NCI-H1436 treated with DMSO at 0.1 percent for 48 hours (cell line): ENCODE measurements around the gene EZH2.

Experiments used
- DNase-seq: peaks from one replicate; lab custom pipeline; 2025; lab: John Stamatoyannopoulos, UW

Gene EZH2

DNA sequence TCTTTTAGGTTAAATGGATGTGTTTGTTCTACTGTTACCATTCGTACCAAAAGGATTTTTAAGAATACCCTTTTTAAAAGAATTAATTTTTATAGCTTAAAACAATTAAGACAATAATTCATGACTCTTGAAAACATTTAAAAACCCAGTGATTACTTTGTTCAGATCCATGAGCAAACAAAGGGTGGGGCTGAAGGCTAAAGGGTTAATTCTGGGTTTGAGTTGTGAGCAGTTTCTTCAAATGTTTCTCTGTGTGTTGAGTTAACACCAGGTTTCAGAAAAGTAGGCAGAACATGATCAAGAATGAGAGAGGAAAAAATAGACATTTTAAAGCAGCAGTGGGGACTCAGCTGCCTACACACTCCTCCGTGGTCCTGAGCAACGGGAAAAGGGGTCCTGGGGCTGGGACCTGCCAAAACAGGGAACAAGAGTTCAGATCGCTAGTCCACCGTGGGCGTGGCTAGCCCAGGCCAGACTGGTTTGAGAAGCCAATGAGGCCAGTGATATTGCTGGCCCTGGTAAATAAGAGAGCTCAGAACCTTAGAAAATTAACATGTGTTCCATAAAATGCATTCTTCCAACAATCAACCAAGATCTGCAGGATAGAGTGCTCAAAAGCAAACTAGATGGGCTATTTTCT lies 14.9 kb upstream of the EZH2 start:
- DNase-seq = no peak

DNA sequence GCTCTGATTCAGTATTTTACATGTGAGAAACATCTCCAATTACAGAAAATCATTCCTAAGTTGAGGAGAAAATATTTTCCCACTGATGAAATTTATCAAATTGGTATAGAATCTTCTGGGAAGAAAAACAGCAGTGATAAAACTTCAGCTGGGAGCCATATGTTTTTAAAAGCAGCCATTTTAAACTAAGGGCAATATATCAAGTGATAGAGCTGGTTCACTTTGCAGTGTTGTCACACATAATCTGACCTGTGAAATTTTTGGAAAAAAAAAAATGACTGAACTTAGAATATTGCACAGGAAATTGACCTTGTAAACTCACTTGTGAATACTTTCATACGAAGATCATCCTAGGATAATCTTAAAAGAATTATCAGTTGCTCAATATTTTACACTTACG lies 10.5 kb upstream of the EZH2 start:
- no peak for DNase-seq

DNA sequence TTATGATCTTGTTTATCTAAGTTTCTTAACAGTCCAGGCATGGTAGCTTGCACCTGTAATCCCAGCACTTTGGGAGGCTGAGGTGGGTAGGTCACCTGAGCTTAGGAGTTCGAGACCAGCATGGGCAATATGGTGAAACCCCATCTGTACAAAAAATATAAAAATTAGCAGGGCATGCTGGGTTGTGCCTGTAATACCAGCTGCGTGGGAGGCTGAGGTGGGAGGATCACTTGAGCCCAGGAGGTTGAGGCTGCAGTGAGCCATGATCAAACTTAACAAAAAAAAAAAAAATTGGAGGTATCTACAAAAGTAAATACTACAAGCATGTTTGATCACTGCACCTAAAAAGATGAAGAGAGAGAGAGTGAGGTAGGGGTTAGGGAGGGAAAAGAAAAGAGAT lies 9.0 kb upstream of the EZH2 start:
- no peak for DNase-seq

DNA sequence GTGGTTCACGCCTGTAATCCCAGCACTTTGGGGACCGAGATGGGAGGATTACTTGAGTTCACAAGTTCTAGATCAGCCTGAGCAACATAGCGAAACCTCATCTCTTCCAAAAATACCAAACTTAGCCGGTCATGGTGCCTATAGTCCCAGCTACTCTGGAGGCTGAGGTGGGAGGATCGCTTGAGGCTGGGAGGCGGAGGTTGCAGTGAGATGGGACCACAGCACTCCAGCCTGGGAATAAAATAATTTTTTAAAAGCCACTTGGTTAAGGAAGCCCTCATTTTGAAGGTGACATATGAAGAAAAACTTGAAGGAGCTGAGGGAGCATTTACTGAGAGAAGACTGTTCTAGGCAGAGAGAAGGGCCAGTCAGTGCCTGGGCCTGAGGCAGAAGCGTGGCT lies 4.2 kb upstream of the EZH2 start:
- DNase-seq = no peak

DNA sequence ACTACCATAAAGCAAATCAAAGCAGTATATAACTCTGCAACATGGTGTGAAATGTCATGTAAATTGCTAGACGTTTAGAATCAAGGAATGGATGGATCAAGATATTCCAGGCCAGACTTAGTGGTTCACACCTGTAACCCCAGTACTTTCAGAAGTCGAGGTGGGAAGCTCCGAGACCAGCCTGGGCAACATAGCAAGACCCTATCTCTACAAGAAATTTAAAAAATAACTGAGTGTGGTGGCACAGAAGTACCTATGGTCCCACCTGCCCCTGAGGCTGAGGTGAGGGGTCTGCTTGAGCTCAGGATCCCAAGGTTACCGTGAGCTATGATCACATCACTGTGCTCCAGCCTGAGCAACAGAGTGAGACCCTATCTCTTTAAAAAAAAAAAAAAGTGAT lies 2.8 kb upstream of the EZH2 start:
- DNase-seq = no peak

DNA sequence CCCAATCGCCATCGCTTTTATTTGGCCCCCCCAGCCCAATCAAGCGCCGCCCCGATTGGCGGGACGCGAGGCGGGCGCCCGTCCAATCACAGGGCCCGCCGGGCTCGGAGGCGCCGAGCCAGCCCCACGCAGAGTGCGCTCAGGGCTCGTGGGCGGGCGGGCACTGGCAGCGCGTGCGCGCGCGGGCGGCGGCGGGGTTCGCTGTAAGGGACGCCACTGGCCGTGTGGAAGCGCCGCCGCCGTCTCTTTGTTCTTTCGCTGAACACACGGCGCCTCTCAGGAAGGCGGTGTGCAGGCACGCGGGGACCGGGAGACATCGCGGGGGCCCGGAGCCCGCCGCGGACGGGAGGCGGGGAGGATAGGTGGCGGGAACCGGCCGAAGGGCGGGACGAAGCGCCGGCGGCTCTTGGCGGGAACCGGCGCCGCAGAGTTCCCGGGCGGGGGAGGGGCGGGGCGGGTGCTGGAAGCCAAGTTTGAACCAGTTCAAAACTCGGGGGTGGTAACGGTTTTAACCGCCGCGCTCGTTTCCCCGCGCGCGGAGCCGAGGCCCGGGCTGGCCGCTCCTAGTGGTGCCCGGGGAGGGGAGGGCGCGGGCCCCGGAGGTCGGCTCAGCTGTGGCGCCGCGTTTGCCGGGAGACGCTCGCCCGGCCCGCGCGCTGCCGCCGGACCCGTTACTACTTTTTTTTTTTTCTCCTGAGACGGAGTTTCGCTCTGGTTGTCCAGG lies 370 bp upstream of the EZH2 start:
- peak; percentile 34 for DNase-seq

DNA sequence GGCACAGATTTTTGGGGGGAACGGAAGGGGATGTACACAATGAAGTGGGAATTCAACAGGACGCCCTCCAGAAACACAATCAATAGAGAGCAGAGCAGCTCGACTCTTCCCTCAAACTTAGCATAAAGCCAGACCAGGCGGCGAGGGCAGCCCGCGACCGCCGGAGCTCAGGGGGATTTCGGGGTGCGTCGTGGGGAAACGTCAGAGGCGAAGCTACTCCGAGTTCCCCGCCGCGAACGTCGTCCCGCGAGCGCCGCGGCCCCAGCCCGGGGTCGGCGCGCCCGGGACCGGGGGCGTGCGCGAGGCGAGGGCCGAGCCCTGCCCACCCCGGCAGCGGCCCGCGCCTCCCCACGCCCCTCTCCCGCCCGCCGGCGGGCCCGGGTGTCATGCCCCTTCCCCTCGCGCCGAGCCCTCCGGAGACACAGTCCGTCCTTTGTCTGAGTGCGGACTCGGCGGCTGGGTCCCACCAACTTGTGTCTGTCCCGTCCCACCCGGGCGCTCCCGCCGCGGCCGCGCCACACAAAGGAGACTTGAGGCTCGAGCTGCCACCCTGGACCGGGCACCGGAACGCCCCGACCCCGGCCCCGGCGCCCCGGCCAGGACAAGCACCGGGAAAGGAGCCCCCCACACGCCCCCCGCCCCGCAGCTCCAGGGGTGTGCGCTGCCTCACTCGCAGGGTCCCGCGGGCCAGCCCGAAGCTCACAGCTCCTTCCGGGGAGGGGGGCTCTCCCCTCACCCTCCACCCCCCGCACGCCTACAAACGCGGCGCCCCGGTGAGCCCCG lies 634 bp downstream of the EZH2 start:
- no peak for DNase-seq

DNA sequence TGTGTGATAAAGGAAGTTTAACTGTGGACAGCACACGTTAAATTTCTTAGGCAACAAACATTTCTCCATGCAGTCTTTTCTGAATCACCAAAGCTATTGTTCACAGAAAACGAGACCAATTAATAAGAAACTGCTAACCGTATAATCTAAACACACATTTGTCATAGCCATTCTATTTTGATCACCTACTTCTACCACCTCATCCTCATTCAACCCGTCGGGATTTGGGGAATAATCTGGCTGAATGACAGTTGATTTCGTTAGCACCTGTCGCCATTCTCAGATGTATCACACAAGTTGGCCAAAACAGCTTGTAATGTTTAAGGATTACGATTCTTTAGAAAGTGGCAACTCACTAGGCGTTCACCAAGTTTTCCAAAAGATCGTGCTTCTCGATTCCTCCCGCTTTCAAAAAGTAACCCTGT lies 1.2 kb downstream of the EZH2 start:
- no peak for DNase-seq

DNA sequence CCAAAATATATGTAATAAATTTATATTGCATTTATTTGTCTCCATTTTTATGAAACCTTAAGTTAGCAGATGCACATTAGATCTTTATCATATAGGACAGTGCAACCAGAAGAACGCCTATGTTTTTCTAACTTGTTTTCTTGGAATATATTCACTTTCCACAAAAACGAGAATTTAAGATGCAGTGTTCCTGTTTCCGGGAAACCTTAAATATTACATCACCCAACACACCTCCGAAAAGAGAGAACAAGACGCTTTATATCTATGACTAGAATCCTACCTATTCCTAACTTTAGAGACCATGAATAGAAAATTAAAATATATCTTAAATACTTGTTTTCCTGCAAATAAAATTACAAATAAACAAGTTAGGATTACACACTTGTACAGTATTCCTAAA lies 1.9 kb downstream of the EZH2 start:
- DNase-seq = no peak

DNA sequence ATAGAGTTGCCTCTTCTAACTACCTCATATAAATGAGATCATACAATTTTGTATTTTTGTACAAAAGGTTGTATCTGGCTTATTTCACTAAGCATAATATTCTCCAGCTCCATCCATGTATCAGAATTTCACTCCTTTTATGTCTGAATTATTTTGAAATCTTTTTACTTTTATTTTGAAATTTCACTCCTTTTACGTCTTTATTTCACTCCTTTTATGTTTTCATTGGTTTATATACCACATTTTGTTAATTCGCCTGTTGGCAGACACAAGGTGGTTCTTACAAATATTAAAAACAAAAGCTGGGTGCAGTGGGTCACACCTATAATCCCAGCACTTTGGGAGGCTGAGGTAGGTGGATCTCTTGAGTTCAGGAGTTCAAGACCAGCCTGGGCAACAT lies 5.8 kb downstream of the EZH2 start:
- DNase-seq = no peak

DNA sequence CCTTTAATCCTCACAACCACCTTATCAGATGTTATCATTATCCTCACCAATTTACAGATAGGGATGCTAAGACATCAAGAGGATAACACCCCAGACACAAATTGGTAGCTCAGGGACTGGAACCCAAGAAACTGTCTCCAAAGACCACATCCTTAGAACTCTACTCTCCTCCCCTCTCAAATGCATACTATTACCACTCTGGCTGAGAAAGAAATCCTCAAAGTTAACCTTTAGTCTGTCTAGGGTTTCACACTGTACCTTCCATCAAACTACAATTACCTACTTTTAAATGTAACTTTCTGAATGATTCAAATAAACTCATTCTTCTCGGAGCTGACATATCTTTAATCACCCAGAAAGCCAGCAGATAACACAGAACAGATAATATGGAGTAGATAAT lies 6.6 kb downstream of the EZH2 start:
- DNase-seq = no peak

DNA sequence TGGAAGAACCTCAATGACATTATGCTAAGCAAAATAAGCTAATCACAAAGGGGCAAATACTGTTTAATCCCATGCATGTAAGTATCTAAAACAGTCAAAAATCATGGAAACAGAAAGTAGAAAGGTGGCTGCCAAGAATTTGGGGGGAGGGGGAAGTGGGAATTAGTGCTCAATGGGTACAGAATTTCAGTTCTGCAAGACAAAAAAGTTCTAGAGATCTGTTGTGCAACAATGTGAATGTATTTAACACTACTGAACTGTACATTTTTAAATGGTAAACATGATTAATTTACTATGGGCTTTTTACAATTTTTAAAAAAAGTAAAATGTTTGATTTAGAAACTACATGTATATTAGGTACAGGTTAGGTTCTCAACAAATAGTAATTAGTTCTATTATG lies 11.9 kb downstream of the EZH2 start:
- no peak for DNase-seq

DNA sequence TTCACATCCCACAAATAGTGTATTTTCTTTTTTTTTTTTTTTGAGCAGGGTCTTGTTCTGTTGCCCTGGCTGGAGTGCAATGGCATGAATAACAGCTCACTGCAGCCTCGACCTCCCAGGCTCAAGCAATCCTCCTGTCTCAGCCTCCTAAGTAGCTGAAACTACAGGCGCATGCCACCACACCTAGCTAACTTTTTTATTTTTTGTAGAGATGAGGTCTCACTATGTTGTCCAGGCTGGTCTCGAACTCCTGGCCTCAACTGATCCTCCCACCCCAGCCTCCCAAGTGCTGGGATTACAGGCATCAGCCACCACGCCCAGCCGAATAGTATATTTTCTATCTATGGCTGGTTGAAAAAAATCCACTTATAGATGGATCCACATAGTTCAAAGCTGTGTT lies 12.5 kb downstream of the EZH2 start:
- no peak for DNase-seq

DNA sequence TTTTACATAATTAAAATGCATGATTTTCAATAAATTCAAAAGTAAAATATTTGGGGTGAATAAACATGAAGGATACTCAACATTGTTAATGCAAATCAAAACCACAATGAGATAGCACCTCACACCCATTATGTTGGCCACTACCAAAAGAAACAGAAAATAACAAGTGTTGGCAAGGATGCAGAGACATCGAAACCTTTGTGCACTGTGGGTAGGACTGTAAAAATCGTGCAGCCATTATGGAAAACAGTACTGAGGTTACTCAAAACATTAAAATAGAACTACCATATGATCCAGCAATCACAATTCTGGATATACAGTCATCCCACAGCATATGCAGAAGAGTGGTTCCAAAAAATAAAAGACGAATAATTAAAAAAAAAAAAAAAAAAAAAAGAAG lies 13.1 kb downstream of the EZH2 start:
- DNase-seq = no peak

DNA sequence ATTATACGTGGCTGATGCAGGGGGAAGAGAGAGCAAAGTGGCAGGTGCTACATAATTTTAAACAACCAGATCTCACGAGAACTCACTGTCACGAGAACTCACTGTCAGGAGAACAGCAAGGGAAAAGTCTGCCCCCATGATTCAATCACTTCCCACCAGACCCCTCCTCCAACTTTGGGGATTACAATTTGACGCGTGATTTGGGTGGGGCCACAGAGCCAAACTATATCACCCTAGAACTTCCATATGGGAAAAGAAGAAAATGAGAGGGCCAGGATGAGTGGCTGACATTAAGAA lies 15.8 kb downstream of the EZH2 start:
- no peak for DNase-seq

DNA sequence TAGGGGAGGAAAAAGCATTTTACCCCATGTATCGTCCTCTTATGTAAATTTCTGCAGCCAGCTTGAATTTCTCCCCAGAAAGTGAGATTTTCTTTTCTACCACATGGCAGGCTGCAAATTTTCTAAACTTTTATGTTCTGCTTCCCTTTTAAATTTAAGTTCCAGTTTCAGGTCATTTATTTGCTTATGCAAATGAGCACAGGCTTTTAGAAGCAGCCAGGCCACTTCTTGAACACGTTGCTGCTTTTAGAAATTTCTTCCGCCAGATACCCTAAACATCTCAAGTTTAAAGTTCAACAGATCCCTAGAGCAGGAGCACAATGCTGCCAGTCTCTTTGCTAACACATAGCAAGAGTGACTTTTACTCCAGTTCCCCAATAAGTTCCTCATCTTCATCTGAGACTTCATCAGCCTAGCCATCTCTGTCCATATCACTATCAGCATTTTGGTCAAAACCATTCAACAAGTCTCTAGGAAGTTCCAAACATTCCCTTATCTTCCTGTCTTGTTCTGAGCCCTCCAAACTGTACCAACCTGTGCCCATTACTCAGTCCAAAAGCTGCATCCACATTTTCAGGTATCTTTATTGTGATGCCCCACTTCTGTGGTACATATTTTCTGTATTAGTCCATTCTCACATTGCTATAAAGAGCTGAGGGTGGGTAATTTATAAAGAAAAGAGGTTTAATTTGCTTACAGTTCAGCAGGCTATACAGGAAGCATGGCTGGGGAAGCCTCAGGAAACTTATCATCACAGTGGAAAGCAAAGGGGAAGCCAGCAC lies 16.3 kb downstream of the EZH2 start:
- no peak for DNase-seq

DNA sequence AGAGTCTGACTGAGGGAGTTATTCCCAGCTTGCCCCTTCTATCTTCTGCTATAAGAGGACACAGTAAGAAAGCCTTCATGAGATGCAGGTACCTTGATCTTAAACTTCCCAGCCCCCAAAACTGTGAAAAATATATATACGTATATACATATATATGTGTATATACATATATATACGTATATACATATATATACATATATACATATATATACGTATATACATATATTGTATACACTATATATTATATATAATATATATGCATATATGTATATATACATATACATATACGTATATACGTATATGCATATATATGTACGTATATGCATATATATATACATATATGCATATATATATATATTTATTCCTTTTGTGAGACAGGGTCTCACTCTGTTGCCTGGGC lies 17.7 kb downstream of the EZH2 start:
- DNase-seq = no peak

DNA sequence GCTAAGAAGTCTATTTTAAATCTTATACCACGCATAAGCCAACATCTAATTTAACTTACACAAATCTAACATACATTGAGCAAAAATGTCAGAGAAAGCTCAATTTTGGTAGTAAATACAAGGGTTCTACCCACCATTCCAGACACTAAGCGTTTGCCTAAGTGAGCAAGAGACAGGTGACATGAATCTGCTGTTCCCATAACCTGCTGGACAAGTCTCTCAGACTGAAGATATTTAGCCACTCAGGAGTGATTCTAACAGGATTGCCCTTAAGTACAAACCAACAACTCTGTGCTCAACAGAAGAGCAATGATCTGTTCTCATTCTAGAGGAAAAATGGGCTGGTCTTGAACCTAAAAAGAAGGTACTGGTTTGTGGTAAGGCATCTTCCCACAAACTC lies 18.8 kb downstream of the EZH2 start:
- no peak for DNase-seq

DNA sequence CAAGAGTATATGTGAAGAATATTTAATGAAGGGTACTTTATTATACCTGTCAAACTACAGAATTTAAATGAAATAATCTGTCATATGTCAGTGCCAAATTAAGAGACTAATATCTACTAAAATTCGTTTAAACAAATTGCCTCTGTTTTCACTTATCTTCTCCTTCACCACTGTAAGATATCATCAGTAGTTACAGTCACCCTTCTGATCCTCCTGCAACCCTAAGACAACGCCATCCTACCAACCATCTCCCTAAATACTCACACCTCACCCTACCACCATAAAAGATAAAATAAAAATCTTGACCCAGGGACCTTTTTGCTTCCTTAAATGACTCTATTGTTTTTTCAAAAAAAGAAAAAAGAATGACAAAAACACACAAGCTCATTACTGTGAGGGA lies 20.8 kb downstream of the EZH2 start:
- DNase-seq = no peak

DNA sequence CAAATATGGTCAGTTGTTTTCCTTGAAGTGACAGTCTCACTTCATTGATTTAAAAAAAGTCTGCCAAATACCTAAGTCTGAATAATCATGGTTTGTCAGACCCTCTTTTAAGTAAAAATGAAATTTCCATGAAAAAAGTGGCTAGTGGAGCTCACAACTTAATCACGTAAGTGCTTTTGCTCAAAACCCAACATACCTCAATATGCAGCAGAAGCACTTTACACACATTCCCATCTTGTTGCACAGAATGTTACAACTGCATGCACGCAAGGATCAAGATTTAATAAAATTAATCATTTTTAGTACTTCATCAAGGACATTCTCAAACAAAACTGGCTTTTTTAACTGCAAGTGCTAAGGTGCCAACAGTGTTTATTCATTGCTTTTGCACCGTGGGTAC lies 21.6 kb downstream of the EZH2 start:
- DNase-seq = no peak

DNA sequence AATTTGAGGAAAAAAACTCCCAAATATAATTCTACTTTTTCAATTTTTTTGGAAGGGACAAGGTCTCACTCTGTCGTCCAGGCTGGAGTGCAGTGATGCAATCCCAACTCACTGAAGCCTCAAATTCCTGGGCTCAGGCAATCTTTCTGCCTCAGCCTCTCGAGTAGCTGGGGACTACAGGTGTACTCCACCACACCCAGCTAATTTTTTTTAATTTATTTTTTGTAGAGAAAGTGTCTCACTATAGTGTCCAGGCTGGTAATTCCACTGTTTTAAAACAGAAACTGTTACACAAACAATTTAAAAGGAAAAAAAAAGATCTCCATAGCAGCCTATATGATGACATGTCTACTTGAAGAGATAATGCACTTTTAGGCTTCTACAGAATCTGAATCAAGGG lies 25.6 kb downstream of the EZH2 start:
- no peak for DNase-seq

DNA sequence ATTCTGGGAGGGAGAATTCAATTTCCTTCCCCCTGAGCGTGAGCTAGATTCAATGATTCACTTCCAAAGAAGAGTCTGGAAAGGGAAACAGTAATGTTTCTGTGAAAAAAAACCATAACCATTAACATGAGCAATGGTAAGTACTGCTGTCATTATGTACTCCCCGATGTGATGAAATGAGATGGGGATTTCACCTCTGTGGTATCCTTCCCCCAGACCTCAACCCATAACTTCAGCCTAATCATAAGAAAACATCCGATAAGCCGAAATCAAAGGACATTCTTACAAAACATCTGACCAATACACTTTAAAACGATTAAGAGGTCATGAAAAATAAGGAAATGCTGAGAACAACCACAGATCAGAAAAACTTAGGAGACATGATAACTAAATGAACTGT lies 27.2 kb downstream of the EZH2 start:
- DNase-seq = no peak

DNA sequence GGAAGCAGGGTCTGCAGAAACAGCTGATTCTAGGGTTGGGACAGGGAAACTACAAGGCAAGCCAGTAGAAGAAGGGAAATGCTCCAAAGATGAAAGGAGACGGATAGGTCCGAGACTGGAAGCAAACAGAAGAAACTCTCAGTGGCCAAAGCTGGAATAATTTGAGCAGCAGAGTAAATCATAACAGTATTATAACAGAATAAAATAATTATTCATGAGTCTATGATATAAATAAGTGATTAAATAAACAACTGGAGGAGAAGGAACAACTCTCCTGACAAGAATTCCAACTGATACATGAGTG lies 27.6 kb downstream of the EZH2 start:
- DNase-seq = no peak
